ENCODE measurements around the gene BCAS3.

DNA sequence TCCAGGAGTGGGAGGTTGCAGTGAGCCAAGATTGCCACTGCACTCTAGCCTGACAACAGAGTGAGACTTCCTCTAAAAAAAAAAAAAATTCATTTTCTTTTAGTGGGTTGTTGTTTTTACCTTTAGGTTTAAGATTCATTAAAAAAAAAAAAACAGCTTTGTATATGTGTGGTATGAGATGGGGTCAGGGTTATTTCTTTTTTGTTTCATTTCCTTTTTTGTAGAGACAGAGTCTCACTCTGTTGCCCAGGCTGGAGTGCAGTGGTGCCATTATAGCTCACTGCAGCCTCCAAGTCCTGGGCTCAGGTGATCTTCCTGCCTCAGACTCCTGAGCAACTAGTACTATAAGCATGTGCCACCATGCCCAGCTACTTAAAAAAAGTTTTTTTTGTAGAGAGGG is 47.0 kb downstream of the BCAS3 start:
- no peak for TF ChIP-seq POLR2A (IDR thresholded peaks at IDR 0.05)
- TF ChIP-seq, protein P1, sequence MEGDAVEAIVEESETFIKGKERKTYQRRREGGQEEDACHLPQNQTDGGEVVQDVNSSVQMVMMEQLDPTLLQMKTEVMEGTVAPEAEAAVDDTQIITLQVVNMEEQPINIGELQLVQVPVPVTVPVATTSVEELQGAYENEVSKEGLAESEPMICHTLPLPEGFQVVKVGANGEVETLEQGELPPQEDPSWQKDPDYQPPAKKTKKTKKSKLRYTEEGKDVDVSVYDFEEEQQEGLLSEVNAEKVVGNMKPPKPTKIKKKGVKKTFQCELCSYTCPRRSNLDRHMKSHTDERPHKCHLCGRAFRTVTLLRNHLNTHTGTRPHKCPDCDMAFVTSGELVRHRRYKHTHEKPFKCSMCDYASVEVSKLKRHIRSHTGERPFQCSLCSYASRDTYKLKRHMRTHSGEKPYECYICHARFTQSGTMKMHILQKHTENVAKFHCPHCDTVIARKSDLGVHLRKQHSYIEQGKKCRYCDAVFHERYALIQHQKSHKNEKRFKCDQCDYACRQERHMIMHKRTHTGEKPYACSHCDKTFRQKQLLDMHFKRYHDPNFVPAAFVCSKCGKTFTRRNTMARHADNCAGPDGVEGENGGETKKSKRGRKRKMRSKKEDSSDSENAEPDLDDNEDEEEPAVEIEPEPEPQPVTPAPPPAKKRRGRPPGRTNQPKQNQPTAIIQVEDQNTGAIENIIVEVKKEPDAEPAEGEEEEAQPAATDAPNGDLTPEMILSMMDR (IDR thresholded peaks at IDR 0.05): no peak

All from lower leg skin (tissue), 3 donors.